Inferior parietal cortex (tissue), 1 donor: ENCODE measurements around the gene RASSF5.
"Not testable (repeated sequence)": the region's sequence is repeated elsewhere in the genome, so short reads cannot be mapped to it uniquely, and the experiment has no call there.

Source experiments
- DNase-seq: peaks from one replicate; pipeline ENCODE4 v3.0.0-alpha.2; 2016; ENCODE audit errors: extremely low spot score

RASSF5 gene

DNA sequence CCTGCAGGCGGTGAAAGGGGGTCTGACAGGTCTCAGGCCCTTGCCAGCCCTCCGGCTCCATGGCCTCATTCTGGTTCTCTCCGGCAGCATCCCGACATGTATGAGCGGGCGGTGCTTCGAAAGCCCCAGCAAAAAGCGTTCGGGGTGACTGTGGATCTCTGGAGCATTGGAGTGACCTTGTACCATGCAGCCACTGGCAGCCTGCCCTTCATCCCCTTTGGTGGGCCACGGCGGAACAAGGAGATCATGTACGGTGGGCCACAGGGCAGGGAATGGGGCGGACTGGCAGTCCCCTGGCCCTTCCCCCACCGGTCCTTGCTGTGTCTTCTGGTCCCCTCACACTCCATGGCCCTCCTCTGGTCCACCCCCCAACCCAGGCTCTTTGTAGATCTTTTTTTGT, 30.7 kb upstream of the RASSF5 start:
- no peak for DNase-seq

DNA sequence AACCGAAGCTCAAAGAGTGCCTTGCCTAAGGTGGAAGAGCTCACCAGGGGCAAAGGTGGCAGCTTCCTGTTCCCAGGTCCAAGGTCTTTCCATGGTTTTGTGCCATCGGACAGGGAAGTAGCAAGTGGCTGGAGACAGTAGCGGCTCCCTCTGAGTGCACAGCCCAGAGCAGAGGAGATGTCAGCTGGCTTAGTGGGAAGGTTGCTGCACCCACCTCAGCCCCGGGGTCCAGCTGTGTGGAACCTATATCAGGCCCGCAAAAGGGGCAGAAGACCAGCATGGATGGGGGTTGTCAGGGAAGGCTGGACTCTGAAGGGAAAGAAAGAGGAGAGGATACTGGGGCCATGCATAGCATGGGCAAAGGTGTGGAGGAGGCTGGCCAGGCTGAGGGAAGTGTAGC, 30.2 kb upstream of the RASSF5 start:
- no peak for DNase-seq

DNA sequence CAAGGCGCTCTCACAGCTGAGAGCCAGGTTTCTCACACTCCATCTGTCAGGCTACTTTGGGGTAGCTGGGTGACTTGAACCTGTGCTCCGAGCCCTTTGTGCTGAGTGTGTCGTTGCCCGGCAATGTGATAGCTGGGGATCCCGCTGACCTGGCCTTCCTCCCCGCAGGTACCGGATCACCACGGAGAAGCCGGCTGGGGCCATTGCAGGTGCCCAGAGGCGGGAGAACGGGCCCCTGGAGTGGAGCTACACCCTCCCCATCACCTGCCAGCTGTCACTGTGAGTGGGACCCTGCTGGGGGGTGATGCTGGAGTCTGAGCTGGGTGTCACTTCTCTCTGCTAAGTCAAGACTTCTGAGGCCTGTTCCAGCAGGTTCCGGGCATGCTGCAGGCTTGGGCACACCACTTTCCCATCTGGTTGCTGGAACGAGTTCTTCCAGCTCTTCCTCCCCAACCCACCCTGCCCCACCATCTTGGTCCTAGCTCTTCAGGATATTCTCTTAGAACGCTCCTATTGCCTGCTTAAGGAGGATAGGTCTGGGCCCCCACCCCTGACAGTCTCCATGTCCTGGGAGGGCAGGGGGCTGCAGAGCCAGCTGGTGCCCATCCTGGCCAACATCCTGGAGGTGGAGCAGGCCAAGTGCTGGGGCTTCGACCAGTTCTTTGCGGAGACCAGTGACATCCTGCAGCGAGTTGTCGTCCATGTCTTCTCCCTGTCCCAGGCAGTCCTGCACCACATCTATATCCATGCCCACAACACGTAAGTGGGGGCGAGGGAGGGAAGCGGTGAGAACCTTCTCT, 29.6 kb upstream of the RASSF5 start:
- DNase-seq, result no peak

DNA sequence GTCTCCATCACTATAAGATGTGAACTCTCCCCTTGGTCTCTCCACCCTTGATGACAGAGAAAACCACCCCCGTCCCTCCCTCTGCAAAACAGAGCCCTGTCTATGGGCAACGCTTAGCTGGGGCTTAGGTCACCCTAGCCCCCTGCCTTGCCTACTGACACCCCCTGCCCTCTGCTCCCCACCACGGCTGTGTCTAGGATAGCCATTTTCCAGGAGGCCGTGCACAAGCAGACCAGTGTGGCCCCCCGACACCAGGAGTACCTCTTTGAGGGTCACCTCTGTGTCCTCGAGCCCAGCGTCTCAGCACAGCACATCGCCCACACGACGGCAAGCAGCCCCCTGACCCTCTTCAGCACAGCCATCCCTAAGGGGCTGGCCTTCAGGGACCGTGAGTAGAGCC, 28.6 kb upstream of the RASSF5 start:
- DNase-seq, result no peak

DNA sequence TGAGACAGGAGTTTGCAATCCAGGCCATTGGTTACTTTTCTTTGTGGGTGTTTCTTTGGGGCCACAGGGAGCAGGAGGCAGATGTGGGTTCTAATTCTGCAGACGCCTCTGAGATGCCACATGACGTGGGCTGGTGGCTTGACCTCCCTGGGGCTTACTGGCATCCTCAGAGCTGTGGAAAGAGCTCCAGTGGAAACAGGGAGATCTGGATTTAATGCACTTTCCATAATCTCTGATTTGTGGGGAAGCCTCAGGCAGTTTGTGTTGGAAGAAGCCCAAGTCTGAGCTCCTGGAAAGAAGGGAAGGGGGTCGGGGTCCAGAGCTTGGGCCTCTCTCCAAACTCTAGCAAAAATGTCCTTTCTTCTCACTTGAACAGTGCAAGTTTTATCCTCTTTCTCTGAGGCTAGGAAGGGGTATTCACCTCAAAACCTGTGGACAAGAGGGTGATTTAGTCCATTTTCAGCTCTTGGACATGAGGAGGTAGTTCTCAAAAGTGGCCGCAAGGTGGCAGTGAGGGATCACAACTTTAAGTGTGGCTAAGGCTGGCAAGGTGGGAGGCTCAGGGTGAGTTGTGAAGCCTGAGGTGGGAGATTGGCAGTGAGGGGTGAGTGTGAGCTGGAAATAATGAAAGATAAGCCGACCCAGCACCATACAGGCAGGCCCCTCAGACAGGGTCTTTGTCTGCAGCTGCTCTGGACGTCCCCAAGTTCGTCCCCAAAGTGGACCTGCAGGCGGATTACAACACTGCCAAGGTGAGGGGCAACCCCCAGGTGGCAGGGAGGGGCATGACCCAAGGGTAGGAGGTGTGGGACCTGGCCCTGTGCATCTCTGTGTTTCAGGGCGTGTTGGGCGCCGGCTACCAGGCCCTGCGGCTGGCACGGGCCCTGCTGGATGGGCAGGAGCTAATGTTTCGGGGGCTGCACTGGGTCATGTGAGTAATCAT, 27.9 kb upstream of the RASSF5 start:
- DNase-seq, result peak; percentile 86

DNA sequence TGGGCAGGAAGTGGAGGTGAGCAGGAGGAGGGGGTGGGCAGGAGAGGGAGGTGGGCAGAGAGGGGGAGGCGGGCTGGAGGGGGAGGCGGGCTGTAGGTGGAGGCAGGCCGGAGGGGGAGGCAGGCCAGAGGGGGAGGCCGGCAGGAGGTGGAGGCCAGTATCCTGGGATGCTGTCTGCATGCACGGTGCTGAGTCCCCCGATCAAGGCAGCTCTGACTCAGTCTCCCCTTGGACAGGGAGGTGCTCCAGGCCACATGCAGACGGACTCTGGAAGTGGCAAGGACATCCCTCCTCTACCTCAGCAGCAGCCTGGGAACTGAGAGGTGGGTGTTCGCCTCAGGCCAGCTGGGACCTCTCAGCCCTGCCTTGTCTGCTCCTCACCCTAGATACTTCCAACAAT, 27.1 kb upstream of the RASSF5 start:
- no peak for DNase-seq

DNA sequence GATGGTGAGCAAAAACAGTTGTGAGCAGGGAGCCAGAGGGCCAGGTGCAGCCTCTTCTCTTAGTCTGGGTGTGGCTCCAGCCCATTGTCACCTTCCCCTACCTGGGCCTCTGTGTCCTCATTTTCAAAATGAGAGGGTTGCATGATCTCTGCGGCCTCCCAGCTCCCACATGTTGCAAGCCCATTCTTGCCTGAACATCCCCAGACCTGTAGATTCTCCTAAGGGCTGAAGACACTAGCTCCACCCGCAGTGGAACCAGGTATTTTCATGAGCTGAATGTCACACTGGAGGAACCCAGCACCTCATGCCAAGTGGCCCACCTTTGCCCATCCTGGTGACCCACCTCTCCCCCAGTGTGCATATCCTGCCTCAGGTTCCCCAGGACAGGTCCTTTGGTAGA, 24.7 kb upstream of the RASSF5 start:
- DNase-seq, result no peak

DNA sequence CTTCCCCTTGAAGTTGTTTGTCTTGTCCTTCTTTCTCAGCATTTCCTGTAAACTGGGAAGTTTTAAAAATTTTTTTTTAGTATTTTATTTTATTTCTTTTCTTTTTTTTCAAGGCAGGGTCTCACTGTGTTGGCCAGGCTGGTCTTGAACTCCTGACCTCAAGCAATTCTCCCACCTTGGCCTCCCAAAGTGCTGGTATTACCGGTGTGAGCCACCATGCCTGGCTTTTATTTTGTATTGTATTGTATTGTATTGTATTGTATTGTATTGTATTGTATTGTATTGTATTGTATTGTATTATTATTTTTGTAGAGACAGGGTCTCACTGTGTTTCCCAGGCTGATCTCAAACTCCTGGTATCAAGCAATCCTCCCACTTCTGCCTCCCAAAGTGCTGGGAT, 23.5 kb upstream of the RASSF5 start:
- DNase-seq, result not testable (repeated sequence)

DNA sequence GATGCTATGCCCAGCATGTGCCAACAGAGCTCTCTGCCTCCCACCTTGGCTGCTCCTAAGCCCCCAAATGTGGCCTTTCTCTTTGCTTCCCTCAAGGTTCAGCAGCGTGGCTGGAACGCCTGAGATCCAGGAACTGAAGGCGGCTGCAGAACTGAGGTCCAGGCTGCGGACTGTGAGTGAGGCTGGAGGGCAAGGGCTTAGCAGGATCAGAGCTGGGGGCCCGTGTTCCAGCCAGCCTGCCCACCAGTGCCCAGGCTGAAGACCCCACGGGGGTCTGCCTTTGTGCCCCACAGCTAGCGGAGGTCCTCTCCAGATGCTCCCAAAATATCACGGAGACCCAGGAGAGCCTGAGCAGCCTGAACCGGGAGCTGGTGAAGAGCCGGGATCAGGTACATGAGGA, 22.4 kb upstream of the RASSF5 start:
- no peak for DNase-seq

DNA sequence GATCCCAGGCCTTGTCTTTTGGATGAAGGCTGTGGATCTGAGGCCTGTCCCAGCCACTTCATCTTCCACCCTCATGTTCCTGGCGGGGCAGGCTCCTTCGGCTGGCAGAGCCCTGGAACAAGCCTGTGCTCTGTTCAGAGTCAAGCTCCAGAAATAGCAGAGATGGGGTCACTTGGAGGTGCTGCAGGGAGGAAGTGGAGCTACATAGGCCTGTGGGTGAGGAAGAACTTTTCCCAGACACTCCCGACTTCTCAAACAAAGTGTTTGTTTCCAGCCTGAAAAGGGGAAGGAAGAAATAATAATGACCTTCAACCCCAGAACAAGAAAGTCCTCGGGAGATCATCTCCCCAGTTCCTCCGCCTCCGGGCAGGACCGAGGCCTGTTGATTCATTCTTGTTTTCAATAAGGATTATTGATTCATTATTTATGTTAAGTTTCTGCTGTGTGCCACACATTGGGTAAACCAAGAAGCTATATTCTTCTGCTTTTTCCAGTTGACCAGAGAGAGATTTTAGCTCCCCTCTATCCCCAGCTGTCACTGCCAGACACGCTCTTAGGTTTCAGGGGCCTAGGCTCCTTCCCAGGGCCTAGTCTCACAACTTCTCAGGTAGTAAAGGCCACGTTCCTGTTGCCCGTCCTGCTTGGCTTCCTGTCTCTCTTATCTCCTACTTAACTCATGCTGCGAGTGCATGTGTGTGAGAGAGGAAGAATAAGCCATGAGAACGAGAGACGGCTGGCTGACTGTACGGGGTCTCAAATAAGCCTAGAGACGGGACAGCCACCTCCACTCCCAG, 20.1 kb upstream of the RASSF5 start:
- no peak for DNase-seq

DNA sequence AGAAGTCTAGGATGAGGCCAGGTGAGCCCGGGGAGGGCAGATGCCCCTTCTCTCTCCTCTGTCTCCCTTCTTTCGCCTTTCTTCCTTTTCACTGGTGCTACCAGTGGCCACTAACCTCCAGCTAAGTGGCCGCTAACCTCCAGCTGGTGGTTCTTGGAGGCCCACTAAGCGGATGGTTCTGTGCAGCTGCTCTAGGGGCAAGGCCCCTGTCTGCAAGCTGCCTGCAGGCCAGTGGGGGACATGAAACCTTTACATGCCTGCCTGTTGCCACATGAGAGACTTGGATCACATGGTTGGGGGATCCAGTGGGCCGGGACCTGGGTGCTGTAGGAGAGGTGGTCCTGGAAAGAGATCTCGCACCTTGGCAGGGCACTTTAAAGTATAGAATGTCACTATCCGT, 19.4 kb upstream of the RASSF5 start:
- DNase-seq, result no peak

DNA sequence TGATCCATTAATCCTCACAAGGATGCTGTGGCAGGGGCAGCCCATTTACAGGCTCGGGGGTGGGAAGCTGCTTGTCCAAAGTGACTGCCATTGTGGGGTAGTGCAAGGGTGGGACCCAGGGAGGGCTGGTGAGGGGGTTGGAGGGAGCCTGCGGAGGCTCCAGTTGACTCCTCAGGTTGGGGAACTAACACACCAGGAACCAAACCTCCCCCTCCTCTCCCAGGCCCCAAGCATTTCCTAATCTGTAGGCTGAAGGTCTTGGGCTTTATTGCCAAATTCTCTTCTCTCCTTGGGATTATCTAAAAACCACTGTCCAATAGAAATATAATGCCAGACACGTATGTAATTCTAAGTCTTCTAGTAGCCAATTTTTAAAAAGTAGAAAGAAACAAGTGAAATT, 18.9 kb upstream of the RASSF5 start:
- no peak for DNase-seq

DNA sequence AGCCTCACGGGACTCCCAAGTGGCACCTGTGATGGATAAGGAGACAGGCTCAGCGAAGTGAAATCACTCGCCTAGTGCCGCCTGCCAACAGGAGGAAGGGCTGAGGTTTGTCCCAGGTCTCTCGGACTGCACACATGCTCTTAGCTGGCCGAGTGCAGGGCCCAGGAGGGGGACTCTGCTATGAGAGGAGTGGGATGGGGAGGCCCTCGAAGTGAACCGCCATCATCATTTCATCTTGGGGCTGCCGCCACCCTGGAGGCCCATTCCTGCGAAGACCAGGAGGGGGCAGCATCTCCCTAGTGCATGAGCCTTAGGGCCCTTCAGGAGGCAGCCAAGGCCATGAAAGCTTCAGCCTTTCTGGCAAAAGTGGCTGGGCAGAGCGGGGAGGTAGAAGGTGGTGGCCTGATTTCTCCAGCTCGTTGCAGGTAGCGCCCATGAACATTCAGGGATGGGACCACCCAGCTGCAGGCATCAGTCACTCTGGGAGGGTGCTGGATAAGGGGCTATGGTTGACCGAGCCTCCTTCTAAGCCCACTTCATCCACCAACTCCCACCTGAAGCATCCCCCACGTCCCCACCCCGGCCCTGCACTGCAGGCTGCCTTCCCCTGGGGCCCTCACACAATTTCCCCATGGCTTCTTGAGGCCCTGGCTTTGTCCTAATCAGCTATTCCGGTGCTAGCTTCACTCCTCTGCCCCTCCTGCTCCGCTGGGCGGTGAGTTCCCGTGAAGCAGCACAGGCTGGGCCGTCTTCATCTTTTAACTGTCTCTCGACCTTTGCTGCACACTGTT, 17.2 kb upstream of the RASSF5 start:
- DNase-seq, result peak; percentile 82

DNA sequence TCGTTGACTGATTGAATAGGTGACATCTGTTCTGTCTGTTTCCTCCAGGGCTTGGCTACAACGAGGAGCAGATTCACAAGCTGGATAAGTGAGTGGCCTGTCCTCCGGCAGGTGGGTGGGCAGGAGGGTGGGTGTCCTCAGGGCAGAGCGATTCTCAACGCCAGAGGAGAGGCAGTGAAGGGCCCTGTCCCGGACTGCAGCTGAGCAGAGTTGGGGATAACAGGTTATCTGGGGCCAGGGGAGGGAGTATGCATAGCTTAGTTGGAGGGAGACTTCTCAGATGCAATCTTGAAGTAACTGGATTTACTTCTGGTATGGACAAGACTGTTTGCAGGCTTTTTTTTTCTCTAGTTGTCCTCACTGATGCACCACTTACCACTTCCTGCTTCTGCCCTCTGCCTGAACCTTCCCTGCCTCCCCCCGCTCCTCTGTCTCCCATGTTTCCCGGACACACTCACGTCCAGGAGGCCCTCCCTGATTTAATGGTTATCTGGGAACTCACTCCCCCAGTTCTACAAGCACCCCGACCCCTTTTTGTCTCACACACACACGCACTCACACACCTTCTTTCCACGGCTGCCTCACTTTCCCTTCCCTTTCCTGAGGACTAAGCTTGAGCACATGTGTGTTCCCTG, 16.4 kb upstream of the RASSF5 start:
- DNase-seq, result no peak

DNA sequence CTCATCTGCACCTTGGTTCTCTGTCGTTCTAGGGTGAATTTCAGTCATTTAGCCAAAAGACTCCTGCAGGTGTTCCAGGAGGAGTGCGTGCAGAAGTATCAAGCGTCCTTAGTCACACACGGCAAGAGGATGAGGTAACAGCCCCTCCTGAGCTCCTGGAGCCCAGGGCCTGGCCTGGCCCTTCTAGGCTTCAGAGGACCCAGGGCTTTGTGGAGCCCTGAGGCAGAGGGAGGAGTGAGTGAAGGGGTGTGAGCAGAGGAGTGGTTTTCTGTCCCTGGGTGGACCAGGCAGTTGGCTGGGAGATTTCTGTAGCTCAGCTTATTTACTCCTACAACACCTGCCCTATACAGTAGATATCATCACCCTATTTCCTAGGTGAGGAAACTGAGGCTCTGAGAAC, 15.7 kb upstream of the RASSF5 start:
- DNase-seq, result no peak

DNA sequence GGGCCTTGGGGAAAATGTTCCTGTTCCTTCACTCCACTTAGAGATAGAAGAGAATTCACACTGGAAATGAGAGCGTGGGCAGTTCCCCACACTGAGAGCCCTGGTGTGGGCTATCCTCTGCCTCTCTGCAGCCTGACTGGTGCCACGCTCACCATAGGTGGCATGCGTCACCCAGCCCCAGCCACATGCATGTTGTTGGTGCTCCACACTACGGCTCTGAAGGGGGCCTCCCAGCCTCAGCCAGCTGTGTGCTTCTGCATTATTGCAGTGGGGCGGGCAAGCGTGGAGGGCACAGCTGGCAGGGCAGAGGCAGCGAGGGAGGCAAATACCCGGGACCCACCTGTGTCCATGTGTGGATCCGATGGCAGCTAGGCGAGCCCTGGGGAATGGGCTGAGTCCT, 14.7 kb upstream of the RASSF5 start:
- DNase-seq, result no peak

DNA sequence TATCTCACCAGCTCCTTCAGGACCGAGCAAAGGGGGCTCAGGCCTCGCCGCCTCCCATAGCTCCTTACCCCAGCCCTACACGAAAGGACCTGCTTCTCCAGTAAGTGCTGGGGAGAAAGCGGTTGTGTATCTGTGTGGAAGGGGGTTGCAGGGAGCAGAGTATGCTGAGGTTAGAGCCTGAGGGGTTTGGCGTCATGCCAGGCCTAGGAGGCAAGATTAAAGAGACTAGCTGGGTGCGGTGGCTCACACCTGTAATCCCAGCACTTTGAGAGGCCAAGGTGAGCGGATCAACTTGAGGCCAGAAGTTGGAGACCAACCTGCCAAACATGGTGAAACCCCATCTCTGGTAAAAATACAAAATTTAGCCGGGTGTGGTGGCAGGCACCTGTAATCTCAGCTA, 14.1 kb upstream of the RASSF5 start:
- no peak for DNase-seq

DNA sequence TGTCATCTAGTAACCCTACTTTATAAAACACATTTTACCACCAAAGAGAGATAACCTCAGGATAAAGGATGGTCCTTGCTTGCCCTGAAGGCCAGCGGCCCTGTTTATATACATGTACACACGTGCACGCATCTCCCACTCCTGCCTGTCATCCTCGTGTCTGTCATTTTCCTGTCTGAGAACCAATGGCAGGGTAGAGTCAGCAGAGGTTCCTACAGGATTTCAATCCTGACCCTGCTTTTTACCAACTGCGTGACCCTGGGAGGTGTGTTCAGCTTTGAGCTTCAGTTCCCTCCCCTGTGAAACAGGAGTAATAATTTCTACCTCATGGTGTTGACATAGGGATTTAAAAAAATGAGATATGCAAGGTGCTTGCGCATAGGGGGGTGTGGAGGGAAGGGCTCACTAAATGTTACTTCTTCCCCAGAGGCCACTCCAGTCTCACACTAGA, 12.3 kb upstream of the RASSF5 start:
- DNase-seq, result no peak

DNA sequence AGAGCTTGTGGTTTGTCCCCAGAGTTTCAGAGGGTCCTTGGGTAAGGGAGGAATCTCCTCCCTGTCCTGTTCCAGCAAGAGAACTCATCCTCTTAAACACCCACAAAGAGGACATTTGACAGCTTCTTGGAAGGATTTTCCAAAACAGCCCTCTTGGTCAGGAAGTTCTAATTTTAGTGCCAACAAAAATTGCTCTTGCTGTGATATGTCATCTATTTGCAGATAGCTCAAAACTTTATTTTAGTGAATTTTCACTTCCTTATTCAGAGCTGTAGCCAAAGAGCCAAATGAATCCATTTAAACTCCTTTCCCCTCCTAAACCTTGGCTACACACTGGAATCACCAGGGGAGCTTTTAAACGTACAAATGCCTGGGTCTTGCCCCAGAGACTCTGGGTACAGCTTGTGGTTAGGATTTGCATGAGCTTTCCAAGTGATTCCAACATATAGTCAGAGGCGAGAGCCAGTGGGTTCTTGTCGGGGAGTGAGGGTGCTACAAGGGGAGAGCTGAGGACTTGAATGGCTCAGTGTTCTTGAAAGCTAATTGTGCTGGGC, 11.8 kb upstream of the RASSF5 start:
- no peak for DNase-seq

DNA sequence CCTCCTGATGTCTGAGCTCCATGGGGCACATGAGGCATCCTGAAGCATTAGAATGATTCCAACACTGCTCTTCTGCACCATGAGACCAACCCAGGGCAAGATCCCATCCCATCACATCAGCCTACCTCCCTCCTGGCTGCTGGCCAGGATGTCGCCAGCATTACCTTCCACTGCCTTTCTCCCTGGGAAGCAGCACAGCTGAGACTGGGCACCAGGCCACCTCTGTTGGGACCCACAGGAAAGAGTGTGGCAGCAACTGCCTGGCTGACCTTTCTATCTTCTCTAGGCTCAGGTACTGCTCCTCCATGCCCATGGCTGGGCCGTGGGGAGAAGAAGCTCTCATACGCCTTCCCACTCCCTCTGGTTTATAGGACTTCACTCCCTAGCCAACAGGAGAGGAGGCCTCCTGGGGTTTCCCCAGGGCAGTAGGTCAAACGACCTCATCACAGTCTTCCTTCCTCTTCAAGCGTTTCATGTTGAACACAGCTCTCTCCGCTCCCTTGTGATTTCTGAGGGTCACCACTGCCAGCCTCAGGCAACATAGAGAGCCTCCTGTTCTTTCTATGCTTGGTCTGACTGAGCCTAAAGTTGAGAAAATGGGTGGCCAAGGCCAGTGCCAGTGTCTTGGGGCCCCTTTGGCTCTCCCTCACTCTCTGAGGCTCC, 11.1 kb upstream of the RASSF5 start:
- DNase-seq, result no peak
